DND-41 (cell line): Measurements from ENCODE around the gene PHLDA1.

Experiments
- ATAC-seq: fragments of 200-7000 bp; cut with Tn5 transposase; 3 replicates; pipeline ENCODE4 v1.9.1; 2021; ENCODE audit warnings: low read depth; ENCODE audit not compliant: insufficient read depth
- DNase-seq: peaks from one replicate; pipeline ENCODE4 v3.0.0-alpha.2; 2020
- H2AFZ ChIP-seq: 2 replicates; pipeline ENCODE4 v1.6.0; 2012; ENCODE audit warnings: low read depth, low read length
- H3K27ac ChIP-seq: 2 replicates; pipeline ENCODE4 v1.5.1; 2012; ENCODE audit warnings: low read length, inconsistent platforms
- H3K27me3 ChIP-seq: fragments of 200-600 bp; sonication (generic); 2 replicates; pipeline ENCODE4 v1.6.0; 2012; ENCODE audit warnings: low read length, mild to moderate bottlenecking, inconsistent platforms; ENCODE audit not compliant: insufficient read depth, poor library complexity
- H3K36me3 ChIP-seq: 2 replicates; pipeline ENCODE4 v1.5.1; 2012; ENCODE audit warnings: low read length, inconsistent platforms; ENCODE audit not compliant: insufficient read depth
- H3K4me1 ChIP-seq: 2 replicates; pipeline ENCODE4 v1.5.1; 2012; ENCODE audit warnings: mild to moderate bottlenecking, low read length; ENCODE audit not compliant: insufficient read depth
- H3K4me2 ChIP-seq: 2 replicates; pipeline ENCODE4 v1.6.0; 2012; ENCODE audit warnings: mild to moderate bottlenecking, moderate library complexity, low read length, inconsistent platforms; ENCODE audit not compliant: insufficient read depth
- H3K4me3 ChIP-seq, 2 experiments: fragments of 200-600 bp in 1 of 2; shearing (Covaris generic) in 1 of 2; 2 replicates each; pipeline ENCODE4 v1.5.1; 2012 to 2016; ENCODE audit warnings: inconsistent platforms in 2 of 2, low read length in 2 of 2, mild to moderate bottlenecking in 2 of 2, low read depth in 1 of 2, moderate library complexity in 1 of 2
- H3K79me2 ChIP-seq: 2 replicates; pipeline ENCODE4 v1.6.0; 2012; ENCODE audit warnings: low read length, inconsistent platforms; ENCODE audit not compliant: insufficient read depth
- H3K9ac ChIP-seq: 2 replicates; pipeline ENCODE4 v1.6.0; 2012; ENCODE audit warnings: low read depth, mild to moderate bottlenecking, inconsistent platforms, low read length, moderate library complexity
- H3K9me3 ChIP-seq: 2 replicates; pipeline ENCODE4 v1.5.1; 2012; ENCODE audit warnings: low read length, moderate library complexity, mild to moderate bottlenecking, inconsistent platforms; ENCODE audit not compliant: insufficient read depth, severe bottlenecking
- H4K20me1 ChIP-seq: 2 replicates; pipeline ENCODE4 v1.6.0; 2012; ENCODE audit warnings: low read length; ENCODE audit not compliant: insufficient read depth
- CTCF ChIP-seq: IDR thresholded peaks from 2 replicates; pipeline ENCODE4 v1.5.1; 2012; ENCODE audit warnings: borderline replicate concordance, low read length, moderate library complexity, mild to moderate bottlenecking; ENCODE audit not compliant: poor library complexity, severe bottlenecking; ENCODE audit errors: extremely low read depth
- EZH2 ChIP-seq: IDR thresholded peaks from 3 replicates; pipeline ENCODE4 v1.6.1; 2012; ENCODE audit warnings: borderline replicate concordance, low read depth, mild to moderate bottlenecking, moderate library complexity, low read length, inconsistent platforms; ENCODE audit not compliant: severe bottlenecking

PHLDA1 gene

GRCh38 chr12:76006028-76006925 lies 25.3 kb downstream of the PHLDA1 start:
- H3K79me2 ChIP-seq, result no peaks in the 10 kb centered on the region
- H3K9me3 ChIP-seq, result no peaks in the 10 kb centered on the region
- H3K36me3 ChIP-seq, result no peaks in the 10 kb centered on the region
- DNase-seq, result no peak
- H3K4me1 ChIP-seq, result no peaks in the 10 kb centered on the region
- no peak for ATAC-seq
- H3K27me3 ChIP-seq, result no peaks in the 10 kb centered on the region
- TF ChIP-seq CTCF (no peak), EZH2 (no peak)
- no peak overlapping the region for H3K27ac ChIP-seq
- no peak overlapping the region for H3K4me2 ChIP-seq
- no peak overlapping the region for H3K4me3 ChIP-seq
- no peak overlapping the region for H2AFZ ChIP-seq
- H3K9ac ChIP-seq, result no peak overlapping the region
- no peaks in the 10 kb centered on the region for H4K20me1 ChIP-seq

- H3K4me1 ChIP-seq, result no peaks in the 10 kb centered on the region
- no peak for DNase-seq
- no peaks in the 10 kb centered on the region for H3K27me3 ChIP-seq
- H3K4me2 ChIP-seq, result no peak overlapping the region
- H3K9ac ChIP-seq, result no peak overlapping the region
- H3K36me3 ChIP-seq, result no peaks in the 10 kb centered on the region
- no peak overlapping the region for H3K27ac ChIP-seq
- no peak overlapping the region for H3K4me3 ChIP-seq
- no peak for ATAC-seq
- no peaks in the 10 kb centered on the region for H4K20me1 ChIP-seq
- H3K79me2 ChIP-seq, result no peaks in the 10 kb centered on the region
- no peak overlapping the region for H2AFZ ChIP-seq
- TF ChIP-seq EZH2, result no peak
- no peak for TF ChIP-seq CTCF
- H3K9me3 ChIP-seq, result no peaks in the 10 kb centered on the region
Measured at GRCh38 chr12:76003355-76003638, 28.3 kb downstream of the PHLDA1 start.

GRCh38 chr12:76002598-76003354 lies 28.8 kb downstream of the PHLDA1 start:
- DNase-seq (no peak), ATAC-seq (no peak)
- H3K27ac ChIP-seq, result no peak overlapping the region

More at GRCh38 chr12:76002598-76003354, 28.8 kb downstream of the PHLDA1 start:
- Histone ChIP-seq H3K9ac (no peak overlapping the region), H2AFZ (no peak overlapping the region), H3K36me3 (no peaks in the 10 kb centered on the region), H3K4me1 (no peaks in the 10 kb centered on the region), H4K20me1 (no peaks in the 10 kb centered on the region), H3K4me2 (no peak overlapping the region), H3K4me3 (no peak overlapping the region), H3K9me3 (no peaks in the 10 kb centered on the region), H3K27me3 (no peaks in the 10 kb centered on the region), H3K79me2 (no peaks in the 10 kb centered on the region)
- TF ChIP-seq CTCF (no peak), EZH2 (no peak)
